HuH-7 (cell line): ENCODE results near the gene BMP8A.
"Not testable (repeated sequence)": the region's sequence is repeated elsewhere in the genome, so short reads cannot be mapped to it uniquely, and the experiment has no call there.

Experiments
- DNase-seq: peaks from one replicate; pipeline ENCODE4 v3.0.0; 2011; ENCODE audit warnings: low spot score

BMP8A gene, protein sequence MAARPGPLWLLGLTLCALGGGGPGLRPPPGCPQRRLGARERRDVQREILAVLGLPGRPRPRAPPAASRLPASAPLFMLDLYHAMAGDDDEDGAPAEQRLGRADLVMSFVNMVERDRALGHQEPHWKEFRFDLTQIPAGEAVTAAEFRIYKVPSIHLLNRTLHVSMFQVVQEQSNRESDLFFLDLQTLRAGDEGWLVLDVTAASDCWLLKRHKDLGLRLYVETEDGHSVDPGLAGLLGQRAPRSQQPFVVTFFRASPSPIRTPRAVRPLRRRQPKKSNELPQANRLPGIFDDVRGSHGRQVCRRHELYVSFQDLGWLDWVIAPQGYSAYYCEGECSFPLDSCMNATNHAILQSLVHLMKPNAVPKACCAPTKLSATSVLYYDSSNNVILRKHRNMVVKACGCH

DNA sequence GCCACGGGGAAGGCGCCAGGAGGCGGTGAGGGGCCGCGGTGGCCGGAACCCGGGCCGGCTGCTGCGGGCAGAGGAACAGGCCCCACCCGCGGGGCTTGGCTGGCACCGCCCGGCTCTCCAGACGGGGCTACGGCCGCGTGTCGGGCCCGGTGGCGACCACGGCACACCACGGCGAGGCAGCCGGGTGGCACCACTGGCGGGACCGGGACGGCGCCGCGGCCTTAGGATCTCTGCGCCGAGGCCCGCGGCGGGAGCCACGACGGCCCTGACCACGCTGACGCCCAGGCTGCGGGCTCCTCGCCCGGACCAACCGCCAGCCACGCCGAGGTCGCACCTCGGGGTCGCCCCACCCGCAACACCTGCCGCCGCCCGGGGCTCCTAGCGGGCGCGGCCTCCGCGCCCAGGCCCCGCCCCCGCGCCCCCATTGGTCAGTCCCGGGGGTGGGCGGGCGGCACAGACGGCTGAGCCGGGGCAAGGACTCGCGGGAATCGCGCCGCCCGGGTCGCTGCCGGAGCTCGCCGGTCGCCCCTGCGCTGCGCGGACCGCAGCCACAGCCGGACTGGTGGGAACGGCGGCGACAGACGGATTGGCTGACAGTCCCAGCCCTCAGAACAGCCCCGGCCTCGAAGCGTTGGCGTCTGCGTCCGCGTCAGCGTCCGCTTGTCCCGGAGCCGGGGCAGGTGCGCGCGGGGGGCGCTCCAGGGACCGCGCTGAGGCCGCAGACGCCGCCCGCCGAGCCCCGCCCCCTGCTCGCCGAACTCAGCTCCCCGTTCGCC is at the start of gene BMP8A:
Gene BMP8A, plus strand, starts transcription at position 491 of the 776 bp plus-strand sequence. CDS start 356 bp downstream, outside the sequence.
- peak; percentile 97 for DNase-seq

DNA sequence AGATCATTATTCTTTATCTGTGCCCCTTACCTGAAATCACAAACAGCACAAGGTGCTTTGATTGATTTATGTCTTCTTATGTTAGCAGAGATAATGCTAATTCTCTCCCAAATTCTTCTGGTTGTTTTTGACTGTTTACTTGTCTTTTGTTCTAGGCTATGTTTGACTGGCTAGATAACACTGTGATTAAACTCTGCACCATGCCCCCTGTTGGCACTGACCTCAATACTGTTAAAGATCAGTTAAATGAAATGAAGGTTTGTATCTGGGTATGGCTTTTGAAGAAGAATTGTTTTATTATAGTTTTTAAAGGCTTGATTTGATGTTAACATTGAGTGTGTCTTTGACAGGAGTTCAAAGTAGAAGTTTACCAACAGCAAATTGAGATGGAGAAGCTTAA is 49.6 kb upstream of the BMP8A start:
- DNase-seq, result no peak

DNA sequence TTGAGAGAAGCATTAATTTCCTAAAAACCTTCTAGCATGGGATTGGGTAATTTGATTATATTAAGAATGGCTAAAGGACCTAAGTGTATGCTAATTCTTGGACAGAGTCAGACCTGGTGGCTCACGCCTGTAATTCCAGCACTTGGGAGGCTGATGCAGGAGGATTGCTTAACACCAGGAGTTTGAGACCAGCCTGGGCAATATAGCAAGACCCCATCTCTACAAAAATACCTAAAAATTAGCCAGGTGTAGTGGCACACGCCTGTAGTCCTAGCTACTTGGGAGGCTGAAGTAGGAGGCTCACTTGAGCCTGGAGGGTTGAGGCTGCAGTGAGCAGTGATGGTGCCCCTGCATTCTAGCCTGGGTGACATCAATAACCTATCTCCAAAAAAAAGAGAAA is 45.9 kb upstream of the BMP8A start:
- no peak for DNase-seq

DNA sequence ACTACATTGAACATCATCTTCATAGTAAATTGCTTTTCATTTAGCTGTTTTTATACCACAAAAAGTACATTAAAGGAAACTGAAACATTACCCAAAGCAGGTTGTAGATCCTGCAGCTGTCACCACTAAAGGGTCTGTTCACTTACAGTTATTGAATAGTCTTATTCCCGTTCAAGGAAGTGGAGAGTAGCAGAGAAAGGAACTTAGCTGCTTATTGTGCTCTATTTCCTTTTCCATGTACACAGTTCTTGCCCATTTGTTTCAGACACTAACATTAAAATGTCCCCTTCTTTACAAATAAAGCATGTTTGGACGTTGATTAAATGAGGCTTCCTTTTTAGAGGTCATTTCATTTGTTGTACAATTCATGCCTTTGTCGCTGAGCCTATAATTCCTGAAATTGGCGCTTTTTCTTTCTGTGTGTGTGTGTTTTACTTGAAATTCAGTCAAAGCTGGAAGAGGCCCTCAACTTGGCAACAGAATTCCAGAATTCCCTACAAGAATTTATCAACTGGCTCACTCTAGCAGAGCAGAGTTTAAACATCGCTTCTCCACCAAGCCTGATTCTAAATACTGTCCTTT is 44.4 kb upstream of the BMP8A start:
- DNase-seq, result no peak

DNA sequence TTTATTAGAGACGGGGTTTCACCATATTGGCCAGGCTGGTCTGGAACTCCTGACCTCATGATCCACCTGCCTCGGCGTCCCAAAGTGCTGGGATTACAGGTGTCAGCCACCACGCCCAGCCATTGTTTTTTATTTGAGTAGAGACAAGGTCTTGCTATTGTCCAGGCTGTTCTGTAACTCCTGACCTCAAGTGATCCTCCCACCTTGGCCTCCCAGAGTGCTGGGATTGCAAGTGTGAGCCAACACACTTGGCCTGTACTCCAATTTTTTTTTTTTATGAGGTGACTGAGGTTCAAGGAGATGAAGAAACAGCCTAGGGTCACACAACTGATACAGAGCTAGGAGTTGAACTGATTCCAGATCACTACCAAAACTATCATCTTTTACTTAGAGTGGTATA is 41.4 kb upstream of the BMP8A start:
- DNase-seq, result not testable (repeated sequence)

DNA sequence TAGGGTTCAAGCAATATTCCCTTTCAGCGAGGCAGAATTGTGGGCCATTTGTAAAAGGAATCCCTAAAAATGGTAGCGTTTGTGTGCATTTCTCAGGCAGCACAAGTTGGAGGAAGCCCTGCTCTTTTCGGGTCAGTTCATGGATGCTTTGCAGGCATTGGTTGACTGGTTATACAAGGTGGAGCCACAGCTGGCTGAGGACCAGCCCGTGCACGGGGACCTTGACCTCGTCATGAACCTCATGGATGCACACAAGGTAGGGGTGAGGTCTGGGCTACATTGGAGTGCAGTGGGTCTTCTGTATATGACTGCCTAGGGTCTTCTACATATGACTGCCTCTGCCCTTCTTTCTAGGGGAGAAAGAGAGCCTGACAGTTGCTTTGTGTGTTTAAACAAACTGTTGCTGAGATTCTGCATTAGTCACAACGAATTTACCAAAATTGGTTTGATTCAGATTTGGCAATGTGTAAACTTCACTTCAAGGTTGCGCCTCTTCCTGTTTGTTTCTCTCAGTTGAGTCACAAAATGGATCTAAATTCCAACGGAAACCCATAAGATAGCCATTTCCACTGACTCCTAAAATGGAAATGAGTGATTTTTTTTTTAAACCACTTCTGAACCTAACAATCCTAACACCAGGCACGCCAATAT is 40.4 kb upstream of the BMP8A start:
- no peak for DNase-seq

DNA sequence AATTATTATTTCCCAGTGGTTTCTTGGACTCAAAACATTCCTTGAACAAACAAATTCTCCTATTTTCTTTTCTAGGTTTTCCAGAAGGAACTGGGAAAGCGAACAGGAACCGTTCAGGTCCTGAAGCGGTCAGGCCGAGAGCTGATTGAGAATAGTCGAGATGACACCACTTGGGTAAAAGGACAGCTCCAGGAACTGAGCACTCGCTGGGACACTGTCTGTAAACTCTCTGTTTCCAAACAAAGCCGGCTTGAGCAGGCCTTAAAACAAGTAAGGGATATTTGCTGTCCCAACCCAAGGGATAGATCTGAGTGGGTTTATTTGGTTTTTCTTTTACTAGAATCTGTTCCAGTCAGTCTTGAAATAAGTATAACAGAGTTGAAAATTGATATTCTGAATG is 39.4 kb upstream of the BMP8A start:
- no peak for DNase-seq

DNA sequence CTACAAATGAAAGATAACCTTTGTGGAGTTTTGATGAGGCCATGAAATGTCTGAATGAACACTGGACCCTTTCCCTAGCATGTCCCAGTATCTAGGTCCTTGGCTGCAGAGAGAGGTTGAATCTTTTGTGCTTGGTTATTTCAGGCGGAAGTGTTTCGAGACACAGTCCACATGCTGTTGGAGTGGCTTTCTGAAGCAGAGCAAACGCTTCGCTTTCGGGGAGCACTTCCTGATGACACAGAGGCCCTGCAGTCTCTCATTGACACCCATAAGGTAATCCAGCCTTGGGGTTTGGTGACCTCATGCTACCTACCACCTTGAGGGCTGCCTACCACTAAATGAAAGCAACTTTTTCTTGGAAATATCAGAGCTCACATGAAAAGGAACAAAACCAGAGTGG is 38.9 kb upstream of the BMP8A start:
- DNase-seq, result no peak

DNA sequence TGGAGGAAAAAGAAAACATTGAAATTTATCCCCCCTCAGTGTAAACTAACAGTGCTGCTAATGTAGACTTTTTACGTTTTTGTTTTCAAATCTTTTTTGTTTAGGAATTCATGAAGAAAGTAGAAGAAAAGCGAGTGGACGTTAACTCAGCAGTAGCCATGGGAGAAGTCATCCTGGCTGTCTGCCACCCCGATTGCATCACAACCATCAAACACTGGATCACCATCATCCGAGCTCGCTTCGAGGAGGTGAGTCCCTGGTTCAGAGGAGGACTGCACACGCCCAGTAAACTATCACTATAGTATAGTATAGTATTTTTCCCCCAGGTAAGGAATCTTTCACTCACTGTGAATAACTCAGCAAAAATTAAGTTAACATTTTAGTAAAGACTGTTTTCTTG is 37.8 kb upstream of the BMP8A start:
- DNase-seq, result no peak

DNA sequence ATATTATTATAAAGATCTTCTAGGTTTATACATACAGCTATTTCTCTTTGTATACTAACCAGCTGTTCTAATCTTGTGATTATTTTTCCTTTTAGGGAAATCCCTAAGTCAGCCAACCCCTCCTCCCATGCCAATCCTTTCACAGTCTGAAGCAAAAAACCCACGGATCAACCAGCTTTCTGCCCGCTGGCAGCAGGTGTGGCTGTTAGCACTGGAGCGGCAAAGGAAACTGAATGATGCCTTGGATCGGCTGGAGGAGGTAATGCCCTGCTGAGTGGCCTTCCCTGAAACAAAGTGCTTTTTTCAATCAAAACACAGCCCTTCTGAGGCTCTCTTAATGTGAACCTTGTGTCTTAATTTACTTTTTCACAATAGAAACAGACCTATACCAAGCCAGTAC is 32.4 kb upstream of the BMP8A start:
- no peak for DNase-seq

DNA sequence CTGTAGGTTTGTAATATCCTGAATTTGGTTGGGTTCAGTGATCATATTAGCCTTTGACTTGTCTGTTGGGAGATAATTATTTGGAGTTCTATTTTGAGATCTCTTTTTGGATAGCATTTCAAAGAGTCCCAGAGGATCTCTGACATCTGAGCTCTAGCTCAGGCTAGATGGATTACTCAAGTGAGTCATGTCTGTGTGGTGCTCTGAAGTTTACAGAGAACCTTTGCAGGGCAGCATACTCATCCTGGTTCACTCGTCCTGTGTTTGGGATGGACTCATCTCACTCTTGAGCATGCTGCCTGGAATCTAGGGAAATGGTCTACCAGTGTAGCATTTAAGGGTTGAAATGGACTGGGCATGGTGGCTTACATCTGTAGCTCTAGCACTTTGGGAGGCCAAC is 29.4 kb upstream of the BMP8A start:
- DNase-seq, result no peak

DNA sequence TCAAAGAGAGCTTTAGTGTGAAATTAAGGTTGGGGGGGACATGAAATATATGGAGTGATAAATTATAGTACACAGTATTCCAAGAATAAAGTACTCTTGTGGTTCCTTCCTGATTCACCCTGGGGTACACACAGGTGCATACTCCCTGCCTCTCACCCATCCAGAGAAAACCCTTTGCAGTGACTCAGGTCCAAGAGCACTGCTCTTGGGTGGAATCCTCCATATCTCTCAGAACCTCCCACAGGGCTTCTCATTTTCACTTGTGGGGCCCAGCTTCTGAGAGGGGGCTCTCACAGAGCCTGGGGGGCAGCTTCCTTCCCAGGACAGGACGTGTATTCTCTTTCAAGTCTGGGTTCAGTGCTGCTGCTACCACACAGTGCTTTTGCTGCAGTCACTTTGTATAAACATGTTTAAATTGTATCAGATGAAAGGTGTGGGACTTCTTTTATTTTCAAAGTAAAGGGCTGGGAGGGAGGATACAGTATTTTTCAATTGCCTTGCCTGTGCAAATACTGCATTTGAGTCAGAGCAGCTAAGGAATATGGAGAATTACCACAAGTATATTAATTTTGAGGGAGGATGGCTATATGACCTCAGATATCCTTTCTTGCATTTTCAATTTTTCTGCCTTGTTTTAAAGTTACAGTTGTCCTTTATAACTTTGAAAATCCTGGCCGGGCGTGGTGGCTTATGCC is 24.9 kb upstream of the BMP8A start:
- no peak for DNase-seq

DNA sequence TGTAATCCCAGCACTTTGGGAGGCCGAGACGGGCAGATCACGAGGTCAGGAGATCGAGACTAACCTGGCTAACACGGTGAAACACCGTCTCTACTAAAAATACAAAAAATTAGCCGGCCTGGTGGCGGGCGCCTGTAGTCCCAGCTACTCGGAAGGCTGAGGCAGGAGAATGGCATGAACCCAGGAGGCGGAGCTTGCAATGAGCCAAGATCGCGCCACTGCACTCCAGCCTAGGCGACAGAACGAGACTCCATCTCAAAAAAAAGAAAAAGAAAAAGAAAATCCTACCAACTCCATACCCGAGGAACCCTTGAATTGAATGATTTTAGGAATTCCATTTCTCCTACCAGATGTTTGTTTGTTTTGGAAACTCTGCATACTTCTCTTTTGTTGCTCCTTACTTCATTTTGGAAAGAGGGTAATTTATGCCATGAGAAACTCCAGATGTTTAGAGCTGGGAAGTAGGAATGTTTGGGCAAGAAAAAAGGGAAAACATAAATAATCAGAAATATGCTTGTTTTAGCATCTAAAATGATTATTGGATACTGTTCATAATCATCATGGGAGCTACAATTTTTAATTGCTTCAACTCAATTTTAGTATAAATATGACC is 24.2 kb upstream of the BMP8A start:
- DNase-seq, result not testable (repeated sequence)

DNA sequence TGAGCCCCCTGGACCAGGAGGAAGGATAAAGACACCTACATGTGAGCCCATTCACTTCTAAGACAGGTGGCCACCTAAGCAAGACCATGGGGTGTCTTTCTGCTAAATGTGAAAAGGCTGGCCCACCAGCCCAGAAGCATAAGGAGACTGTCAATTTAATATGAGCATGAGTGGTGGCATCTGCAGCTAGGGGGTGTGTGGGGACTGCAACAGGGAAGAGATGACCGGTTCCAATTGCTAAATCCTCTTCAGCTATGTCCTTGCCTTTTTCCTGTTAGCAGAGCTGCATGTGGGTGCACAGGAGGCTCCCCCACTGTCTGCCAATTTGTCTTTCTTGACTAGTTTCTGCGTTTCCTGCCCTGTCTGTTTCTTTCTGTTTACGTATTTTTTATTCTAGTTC is 22.3 kb upstream of the BMP8A start:
- DNase-seq, result no peak

DNA sequence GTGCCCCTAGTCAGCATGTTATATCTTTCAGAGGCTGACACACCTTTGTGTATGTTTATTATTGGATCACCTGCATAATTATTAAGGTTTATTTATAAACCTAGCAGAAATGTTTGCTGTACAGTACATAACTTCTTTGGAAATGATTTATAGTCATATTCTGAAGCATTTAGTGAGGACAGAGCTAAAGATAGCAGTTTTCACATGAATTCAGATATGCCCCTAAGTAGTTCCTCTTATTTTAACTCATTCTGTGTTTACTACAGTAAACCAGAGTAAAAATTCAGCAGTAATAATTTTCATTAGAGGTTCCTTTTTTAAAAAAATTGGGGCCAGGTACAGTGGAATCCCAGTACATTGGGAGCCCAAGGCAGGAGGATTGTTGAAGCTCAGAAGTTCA is 21.4 kb upstream of the BMP8A start:
- no peak for DNase-seq

DNA sequence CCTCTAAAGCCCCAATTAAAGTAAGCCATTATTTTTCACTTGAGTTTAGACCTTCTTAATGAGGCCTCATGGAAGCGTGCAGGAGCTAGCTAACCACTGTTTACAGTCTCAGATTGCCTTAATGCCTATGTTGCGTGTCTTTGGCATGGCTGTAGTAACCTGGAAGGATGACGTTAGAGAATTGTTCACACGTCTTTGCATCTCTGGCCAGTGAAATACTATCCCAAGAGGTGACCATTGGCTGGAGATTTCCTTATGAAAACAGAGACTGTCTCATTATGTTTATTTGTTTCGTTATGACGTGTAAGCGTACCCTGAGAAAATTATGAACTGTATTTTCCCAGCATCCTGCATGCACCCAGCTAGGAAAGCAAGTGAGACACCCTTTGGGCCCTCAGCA is 18.6 kb upstream of the BMP8A start:
- no peak for DNase-seq

DNA sequence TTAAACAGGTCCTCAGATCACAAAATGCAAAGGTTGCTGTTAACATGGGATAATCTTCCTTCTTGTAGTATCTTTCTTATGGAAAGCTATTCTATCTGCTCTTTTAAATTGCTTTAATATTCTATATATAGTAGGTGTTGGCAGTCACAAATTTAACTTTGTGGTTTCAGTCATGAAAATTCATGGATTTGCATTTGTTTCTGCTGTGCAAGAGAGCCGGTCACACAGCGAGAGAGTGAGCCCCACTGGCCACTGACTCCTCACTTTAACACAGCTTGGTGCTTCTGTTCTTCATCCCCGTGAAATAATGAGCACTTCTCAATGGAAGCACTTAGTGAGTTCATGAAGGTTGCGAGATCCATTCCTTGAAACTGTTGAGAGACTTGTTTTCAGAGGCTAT is 18.1 kb upstream of the BMP8A start:
- no peak for DNase-seq

DNA sequence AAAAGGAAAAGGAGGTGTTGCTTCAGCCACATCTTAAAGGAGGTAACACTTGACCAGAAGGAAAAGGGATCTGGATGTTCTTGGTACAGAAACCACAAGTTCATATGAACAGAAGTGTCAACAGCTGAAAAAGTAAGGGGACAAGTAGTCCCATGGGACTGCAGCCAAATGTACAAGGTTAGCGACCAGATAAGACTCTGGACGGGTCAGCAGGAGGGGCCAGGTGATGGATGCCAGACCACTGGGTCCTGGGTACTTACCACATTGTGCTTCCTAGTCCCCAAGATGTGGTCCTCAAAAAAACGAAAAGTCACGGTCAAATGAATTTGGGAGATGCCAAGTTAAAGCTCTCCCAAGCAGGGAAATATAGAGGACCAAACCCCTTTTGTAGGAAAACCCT is 16.6 kb upstream of the BMP8A start:
- no peak for DNase-seq

DNA sequence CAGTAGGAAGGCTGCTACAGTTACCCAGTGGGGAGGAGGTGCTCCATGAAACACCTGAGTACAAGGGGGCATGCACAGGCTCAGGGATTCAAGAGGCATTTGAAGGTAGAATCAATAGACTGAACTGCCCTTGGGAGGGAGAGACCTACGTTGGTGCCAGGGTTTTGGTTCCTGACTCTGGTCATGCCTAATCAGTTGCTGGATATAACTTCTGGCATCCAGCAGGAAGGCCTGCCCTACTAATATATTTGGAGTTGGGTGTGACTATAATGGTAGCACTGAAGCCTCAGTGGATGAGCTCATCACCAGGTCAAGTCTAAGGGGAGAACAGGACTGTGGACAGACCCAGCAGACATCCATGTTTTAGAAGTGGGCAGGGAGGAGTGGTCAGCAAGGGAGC is 15.9 kb upstream of the BMP8A start:
- not testable (repeated sequence) for DNase-seq

DNA sequence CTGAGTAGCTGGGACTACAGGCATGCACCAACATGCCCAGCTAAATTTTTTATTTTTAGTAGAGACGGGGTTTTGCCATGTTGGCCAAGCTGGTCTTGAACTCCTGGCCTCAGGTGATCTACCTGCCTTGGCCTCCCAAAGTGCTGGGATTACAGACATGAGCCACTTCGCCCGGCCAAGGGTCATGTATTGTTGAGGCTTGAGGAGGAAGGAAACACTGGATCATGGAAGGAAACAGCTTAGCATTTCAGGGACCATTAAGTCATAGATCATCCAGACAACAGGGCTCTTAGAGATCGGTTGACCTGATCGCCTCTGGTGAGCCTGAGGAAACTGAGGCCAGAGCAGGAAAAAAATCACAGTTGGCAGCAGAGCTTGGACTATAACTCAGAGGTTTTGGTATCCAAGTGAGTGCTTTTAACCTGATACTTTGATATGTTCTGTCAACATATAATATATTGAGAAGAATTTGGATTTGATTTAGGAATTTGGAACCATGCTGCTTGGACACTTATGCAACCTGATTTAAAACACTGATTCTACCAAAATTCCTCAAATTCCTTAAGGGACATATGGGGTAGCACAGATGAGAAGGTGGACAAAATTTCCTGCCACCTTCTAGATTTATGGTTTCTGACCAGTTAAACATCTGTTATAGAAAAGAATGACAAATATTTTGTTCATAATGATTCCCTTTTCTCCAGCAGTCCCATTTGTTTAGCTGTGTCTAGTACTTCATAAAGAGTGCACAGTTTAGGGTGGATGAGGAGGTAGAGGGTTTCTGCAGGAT is 13.1 kb upstream of the BMP8A start:
- DNase-seq, result no peak

DNA sequence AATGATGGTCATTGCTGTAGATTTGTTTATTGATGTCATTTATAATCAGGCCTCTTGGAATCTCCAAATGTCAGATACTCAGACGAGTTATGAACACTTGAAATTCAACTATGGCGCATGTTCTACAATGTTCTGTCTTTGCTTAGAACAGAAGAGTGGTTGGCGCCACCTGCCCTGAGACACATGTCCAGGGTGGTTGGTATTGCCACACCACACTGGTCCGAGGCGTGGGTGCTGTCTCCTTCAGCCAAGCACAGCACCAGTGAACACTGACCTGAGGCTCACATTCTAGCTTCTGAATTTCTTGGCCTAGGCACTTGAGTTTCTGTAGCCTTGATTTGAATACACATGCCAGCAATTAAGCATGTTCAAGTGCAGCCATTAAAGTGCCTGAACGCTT is 10.1 kb upstream of the BMP8A start:
- no peak for DNase-seq
